NB4 (cell line): ENCODE measurements around the gene HKDC1.
"Not testable (repeated sequence)": the region's sequence is repeated elsewhere in the genome, so short reads cannot be mapped to it uniquely, and the experiment has no call there.

Experiments used
- DNase-seq: peaks from one replicate; pipeline ENCODE4 v3.0.0; 2010; ENCODE audit warnings: low read depth
- H3K4me3 ChIP-seq: one replicate; pipeline ENCODE4 v1.5.1; 2011; ENCODE audit warnings: mild to moderate bottlenecking, low read depth, low read length, moderate library complexity
- MYC ChIP-seq: IDR thresholded peaks from 2 replicates; pipeline ENCODE4 v1.6.1; 2011; ENCODE audit warnings: low read depth, low read length
- POLR2A ChIP-seq: IDR thresholded peaks from 2 replicates; pipeline ENCODE4 v1.6.1; 2011; ENCODE audit warnings: mild to moderate bottlenecking; ENCODE audit not compliant: insufficient read length; ENCODE audit errors: extremely low read depth
- TF ChIP-seq, protein P1 (sequence below): IDR thresholded peaks from 2 replicates; pipeline ENCODE4 v1.6.1; 2011; ENCODE audit warnings: low read depth, low read length
- TF ChIP-seq, protein P2 (sequence below): IDR thresholded peaks from one replicate; pipeline ENCODE4 v1.5.1; 2012; ENCODE audit warnings: low read depth, low read length

HKDC1 gene

DNA sequence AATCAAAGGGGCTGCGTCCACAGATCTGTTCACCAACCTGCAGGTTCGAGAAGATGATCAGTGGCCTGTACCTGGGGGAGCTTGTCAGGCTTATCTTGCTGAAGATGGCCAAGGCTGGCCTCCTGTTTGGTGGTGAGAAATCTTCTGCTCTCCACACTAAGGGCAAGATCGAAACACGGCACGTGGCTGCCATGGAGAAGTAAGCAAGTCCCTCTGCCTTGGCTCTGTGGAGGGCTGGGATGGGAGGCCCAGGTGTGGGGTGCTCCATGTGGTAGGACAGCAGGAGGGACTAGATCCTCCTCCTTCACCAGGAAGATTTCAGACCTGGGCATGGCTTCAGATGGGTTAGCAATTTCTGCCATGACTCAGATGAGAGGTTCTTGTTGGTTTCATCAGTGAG is 25.9 kb downstream of the HKDC1 start:
- TF ChIP-seq, protein P1, sequence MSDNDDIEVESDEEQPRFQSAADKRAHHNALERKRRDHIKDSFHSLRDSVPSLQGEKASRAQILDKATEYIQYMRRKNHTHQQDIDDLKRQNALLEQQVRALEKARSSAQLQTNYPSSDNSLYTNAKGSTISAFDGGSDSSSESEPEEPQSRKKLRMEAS, result no peak
- TF ChIP-seq MYC, result no peak
- no peak for TF ChIP-seq POLR2A
- TF ChIP-seq, protein P2, sequence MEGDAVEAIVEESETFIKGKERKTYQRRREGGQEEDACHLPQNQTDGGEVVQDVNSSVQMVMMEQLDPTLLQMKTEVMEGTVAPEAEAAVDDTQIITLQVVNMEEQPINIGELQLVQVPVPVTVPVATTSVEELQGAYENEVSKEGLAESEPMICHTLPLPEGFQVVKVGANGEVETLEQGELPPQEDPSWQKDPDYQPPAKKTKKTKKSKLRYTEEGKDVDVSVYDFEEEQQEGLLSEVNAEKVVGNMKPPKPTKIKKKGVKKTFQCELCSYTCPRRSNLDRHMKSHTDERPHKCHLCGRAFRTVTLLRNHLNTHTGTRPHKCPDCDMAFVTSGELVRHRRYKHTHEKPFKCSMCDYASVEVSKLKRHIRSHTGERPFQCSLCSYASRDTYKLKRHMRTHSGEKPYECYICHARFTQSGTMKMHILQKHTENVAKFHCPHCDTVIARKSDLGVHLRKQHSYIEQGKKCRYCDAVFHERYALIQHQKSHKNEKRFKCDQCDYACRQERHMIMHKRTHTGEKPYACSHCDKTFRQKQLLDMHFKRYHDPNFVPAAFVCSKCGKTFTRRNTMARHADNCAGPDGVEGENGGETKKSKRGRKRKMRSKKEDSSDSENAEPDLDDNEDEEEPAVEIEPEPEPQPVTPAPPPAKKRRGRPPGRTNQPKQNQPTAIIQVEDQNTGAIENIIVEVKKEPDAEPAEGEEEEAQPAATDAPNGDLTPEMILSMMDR, result no peak

DNA sequence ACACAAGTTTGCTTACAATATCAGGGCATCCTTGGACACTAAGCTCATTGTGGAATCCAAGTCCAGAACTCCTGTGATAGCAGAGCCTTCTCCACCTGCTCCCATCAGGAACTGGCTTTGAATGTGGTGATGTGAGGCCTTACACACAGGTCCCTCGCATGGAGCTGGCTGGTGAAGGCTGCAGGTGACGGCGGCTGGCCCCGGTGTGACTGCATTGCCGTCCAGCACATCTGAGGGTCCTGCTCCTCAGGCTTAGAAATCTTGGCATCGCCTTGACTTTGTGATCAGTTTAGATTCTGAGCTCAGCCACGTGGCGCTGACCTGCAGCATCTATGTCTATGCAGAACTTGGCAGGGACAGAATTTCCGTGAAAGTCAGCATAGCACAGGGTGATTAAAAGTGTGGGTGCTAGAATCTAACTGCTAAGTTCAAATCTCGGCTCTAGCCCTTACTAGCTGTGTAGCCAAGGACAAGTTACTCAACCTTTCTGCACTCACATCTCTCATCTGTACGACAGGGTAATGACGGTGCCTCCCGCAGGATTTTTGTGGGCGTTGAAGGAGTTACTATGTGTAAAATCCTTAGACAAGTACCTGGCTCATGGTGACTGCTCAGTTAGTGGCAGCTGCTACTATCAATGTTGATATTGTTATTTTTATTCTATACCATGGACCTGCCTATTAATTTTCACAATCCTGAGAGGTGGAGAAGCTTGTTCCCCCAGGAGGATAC is 26.6 kb downstream of the HKDC1 start:
- no peak for DNase-seq
- H3K4me3 ChIP-seq, result no peak overlapping the region
- TF ChIP-seq, protein P1, result no peak
- TF ChIP-seq, protein P2, result no peak
- TF ChIP-seq POLR2A, result no peak

More for the DNA sequence above, 25.9 kb downstream of the HKDC1 start:
- no peak for DNase-seq
- H3K4me3 ChIP-seq, result no peak overlapping the region

DNA sequence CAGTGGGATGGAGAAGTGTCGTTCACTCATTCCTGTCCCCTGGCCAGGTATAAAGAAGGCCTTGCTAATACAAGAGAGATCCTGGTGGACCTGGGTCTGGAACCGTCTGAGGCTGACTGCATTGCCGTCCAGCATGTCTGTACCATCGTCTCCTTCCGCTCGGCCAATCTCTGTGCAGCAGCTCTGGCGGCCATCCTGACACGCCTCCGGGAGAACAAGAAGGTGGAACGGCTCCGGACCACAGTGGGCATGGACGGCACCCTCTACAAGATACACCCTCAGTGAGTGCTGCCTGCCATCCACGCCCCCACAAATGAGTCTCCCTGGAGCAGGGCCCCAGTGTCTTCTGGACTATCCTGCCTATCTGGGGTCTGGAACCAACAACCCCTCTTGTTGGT is 27.2 kb downstream of the HKDC1 start:
- H3K4me3 ChIP-seq, result no peak overlapping the region
- TF ChIP-seq MYC (no peak), POLR2A (no peak)
- TF ChIP-seq, protein P1, result no peak
- TF ChIP-seq, protein P2, result no peak
- no peak for DNase-seq

DNA sequence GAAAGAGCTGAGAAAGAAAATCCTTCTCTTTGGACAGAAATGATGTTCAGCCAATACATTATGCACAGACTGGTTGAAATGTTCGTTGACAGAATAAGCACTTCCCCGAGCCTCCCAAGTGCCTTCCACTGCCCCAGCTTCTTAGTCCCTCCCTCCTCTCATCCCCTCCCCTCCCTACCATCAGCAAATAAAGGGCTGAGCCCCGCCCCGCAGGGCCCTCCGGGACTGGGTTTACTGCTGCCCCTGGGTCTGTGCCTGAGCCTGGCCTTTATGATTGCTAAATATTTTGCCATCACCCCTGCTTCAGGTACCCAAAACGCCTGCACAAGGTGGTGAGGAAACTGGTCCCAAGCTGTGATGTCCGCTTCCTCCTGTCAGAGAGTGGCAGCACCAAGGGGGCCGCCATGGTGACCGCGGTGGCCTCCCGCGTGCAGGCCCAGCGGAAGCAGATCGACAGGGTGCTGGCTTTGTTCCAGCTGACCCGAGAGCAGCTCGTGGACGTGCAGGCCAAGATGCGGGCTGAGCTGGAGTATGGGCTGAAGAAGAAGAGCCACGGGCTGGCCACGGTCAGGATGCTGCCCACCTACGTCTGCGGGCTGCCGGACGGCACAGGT is 28.1 kb downstream of the HKDC1 start:
- H3K4me3 ChIP-seq, result no peak overlapping the region
- DNase-seq, result no peak
- TF ChIP-seq, protein P2, result no peak
- TF ChIP-seq POLR2A, result no peak
- TF ChIP-seq, protein P1, result no peak
- TF ChIP-seq MYC, result no peak

DNA sequence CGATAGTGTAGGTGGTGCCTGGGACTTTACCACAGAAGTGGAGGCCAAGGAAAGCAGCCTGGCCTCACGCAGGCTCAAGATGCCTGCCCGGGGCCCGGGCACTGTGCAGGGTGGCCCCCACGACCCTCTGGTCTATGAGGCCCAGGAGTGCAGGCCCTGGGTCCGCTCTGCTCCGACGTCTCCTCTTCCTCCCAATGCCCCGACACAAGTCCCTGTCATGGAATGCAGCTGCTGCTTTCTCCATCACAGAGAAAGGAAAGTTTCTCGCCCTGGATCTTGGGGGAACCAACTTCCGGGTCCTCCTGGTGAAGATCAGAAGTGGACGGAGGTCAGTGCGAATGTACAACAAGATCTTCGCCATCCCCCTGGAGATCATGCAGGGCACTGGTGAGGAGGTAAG is 29.9 kb downstream of the HKDC1 start:
- no peak overlapping the region for H3K4me3 ChIP-seq
- TF ChIP-seq, protein P1, result no peak
- TF ChIP-seq, protein P2, result no peak
- TF ChIP-seq MYC, result no peak
- no peak for TF ChIP-seq POLR2A
- no peak for DNase-seq

DNA sequence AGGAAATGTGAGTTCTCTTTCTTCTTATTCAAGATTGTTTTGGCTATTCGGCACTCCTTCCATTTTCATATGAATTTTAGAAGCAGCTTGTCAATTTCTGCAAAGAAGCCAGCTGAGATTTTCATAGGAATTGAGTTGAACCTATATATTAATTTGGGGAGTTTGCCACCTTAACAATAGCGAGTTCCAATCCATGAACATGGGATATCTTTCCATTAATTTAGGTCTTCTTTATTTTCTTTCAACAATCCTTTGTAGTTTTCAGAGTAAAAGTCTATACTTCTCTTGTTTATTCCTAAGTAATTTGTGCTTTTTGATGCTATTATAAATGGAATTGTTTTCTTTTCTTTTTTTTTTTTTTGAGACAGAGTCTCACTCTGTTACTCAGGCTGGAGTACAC is 31.3 kb downstream of the HKDC1 start:
- DNase-seq, H3K4me3 ChIP-seq: not testable (repeated sequence)
